K562 (cell line): ENCODE results near the gene ALG14. TPM values are rescaled to one million over a fixed set of nuclear protein-coding genes. Genes with fewer than 3 reads are reported as not detected.

ENCODE experiments used
- CHCHD3 ChIP-seq: fragments of 250-450 bp; sonication (Bioruptor Pico); IDR thresholded peaks from 2 replicates; pipeline ENCODE4 v2.1.2; 2022; ENCODE audit warnings: mild to moderate bottlenecking
- E2F3 ChIP-seq: fragments of 250-450 bp; sonication (Bioruptor Pico); IDR thresholded peaks from 2 replicates; pipeline ENCODE4 v1.4.0; 2020; ENCODE audit warnings: mild to moderate bottlenecking
- FOXJ2 ChIP-seq: fragments of 200-800 bp; sonication (Bioruptor generic); IDR thresholded peaks from 2 replicates; pipeline ENCODE4 v1.6.1; 2016; ENCODE audit warnings: missing genetic modification characterization, missing compliant biosample characterization
- HDAC2 ChIP-seq: fragments of 450-650 bp; IDR thresholded peaks from 2 replicates; pipeline ENCODE4 v1.6.1; 2016; ENCODE audit warnings: mild to moderate bottlenecking
- KDM1A ChIP-seq, 2 experiments: fragments of 450-650 bp; IDR thresholded peaks; 2 replicates each; pipeline ENCODE4 v1.6.1; 2016; ENCODE audit warnings: mild to moderate bottlenecking in 2 of 2
- L3MBTL2 ChIP-seq: fragments of 450-650 bp; IDR thresholded peaks from 2 replicates; pipeline ENCODE4 v1.6.1; 2016; ENCODE audit warnings: mild to moderate bottlenecking, moderate library complexity
- MBD1 ChIP-seq: fragments of 250-450 bp; sonication (Bioruptor Pico); IDR thresholded peaks from 2 replicates; pipeline ENCODE4 v1.8.0; 2022; ENCODE audit warnings: inconsistent platforms
- POLR2AphosphoS5 ChIP-seq: IDR thresholded peaks from 2 replicates; pipeline ENCODE4 v1.6.1; 2011; ENCODE audit warnings: mild to moderate bottlenecking, low read depth, low read length, moderate library complexity; ENCODE audit not compliant: control insufficient read depth, insufficient read depth
- POLR2H ChIP-seq: IDR thresholded peaks from 2 replicates; pipeline ENCODE4 v1.6.1; 2016; ENCODE audit warnings: missing genetic modification characterization, low read depth, mild to moderate bottlenecking, control low read depth, missing compliant biosample characterization, moderate library complexity
- SNRNP70 ChIP-seq: fragments of 200-400 bp; formaldehyde crosslinking; optimal IDR thresholded peaks from 2 replicates; pipeline ENCODE3; 2017; ENCODE audit warnings: low read depth, low read length
- USF2 ChIP-seq: sonication (generic); formaldehyde crosslinking; IDR thresholded peaks from 2 replicates; pipeline ENCODE4 v1.5.0; 2020; ENCODE audit warnings: missing genetic modification reagents
- ZBTB40 ChIP-seq, 2 experiments: fragments of 450-650 bp in 1 of 2; sonication (generic) in 1 of 2; formaldehyde crosslinking in 1 of 2; IDR thresholded peaks; 2 replicates each; pipeline versions ENCODE4 v1.7.1 to v1.9.0; 2016 to 2022; ENCODE audit warnings: inconsistent platforms in 1 of 2, mild to moderate bottlenecking in 1 of 2, missing genetic modification reagents in 1 of 2
- ZNF696 ChIP-seq: fragments of 250-450 bp; sonication (Bioruptor Pico); conservative IDR thresholded peaks from 2 replicates; pipeline ENCODE4 v1.4.0; 2020; ENCODE audit warnings: mild to moderate bottlenecking, moderate library complexity
- polyA plus RNA-seq, 8 experiments: library from polyadenylated mRNA; depleted of rRNA in 4 of 8; stranded (reverse) in 5 of 8; unstranded in 3 of 8; fragments of >200 nt; fragmentation: Nextera tagmentation in 2 of 8; fragmentation: Illumina TruSeq in 1 of 8; extraction: Ambion mirVana in 2 of 8; extraction: Trizol in 1 of 8; gene quantifications; 2 replicates each; pipeline versions ENCODE4 v1.2.1 to v1.2.3, GENCODE V29; 2011 to 2014; ENCODE audit warnings: inconsistent platforms in 1 of 8, missing spikeins in 1 of 8
- total RNA-seq, 7 experiments: library from RNA; depleted of rRNA in 6 of 7; stranded (reverse); fragments of >200 nt in 6 of 7; fragmentation: Illumina TruSeq in 2 of 7; extraction: Trizol in 2 of 7; gene quantifications; 2 replicates each; pipeline versions ENCODE4 v1.2.1 to v1.2.3, GENCODE V29; 2011 to 2021; ENCODE audit warnings: low replicate concordance in 1 of 7
- TF ChIP-seq, protein P1 (sequence below): fragments of 450-650 bp; IDR thresholded peaks from one replicate; pipeline ENCODE4 v1.6.1; 2018; ENCODE audit warnings: mild to moderate bottlenecking, moderate library complexity; ENCODE audit not compliant: partially characterized antibody

Gene ALG14
- total and polyA plus RNA-seq, 9 of the 15 experiments (the other 6 are each of a cell fraction or from before 2014, with no cell fraction given), result 2.8 to 16.2 (median 4.9) TPM

DNA sequence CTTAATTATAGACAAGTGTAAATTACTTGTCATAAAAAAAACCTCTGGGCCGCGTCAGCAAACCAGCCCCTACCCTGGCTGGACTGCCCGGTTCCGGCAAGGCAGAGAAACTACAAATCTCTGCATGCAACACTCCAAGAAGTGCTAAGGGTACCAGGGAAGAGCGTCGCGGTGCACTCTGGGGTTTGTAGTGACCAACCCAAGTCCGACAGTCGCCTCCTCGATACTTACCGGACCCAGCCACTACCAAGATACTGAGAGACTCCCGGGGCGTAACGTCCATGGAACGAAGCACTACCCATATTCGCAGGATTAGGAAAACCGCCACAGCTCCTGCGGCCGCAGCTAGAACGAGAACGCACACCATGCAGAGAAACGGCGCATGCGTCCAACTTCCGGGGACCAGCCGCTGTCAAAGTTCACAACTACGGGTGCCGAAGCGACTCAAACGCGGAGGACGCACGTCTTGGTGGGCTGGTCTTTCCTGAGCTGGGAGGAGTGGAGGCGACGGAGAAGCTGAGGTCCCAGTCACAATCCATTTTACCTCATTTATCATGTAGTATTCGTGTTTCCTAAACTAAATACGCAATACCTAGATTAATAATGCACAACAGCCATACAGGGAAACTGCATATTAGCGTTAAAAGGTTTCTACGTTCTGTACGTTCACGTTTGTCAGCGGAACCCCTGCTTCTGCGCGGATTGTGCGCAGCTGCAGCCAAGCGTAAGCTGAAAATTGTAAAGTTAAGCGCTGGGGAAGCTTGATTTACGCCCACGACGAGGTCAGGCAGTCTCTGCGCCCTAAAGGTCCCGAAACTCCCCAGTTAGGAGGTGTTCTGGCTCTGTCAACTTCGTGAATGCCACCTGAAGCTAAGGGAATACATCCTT, at the start of gene ALG14 (continued):
- TF ChIP-seq ZBTB40 (IDR thresholded peaks at IDR 0.05) (peak; percentile 78), ZBTB40 (CRISPR knock-in tag; IDR thresholded peaks at IDR 0.05) (no peak), KDM1A (IDR thresholded peaks at IDR 0.05) (peak; percentile 45 to 67; a peak in 3 of 4 replicates), POLR2AphosphoS5 (peak; percentile 34; the same call in 1 of the 2 replicates), USF2 (CRISPR knock-in tag) (no peak), ZNF696 (CRISPR knock-in tag) (no peak), HDAC2 (peak; percentile 72; the same call in 1 of the 2 replicates), SNRNP70 (no peak), MBD1 (CRISPR knock-in tag) (no peak), CHCHD3 (CRISPR knock-in tag) (no peak), POLR2H (tag) (no peak), FOXJ2 (tag) (peak; percentile 74), E2F3 (no peak), L3MBTL2 (peak; percentile 66)
- TF ChIP-seq, protein P1, sequence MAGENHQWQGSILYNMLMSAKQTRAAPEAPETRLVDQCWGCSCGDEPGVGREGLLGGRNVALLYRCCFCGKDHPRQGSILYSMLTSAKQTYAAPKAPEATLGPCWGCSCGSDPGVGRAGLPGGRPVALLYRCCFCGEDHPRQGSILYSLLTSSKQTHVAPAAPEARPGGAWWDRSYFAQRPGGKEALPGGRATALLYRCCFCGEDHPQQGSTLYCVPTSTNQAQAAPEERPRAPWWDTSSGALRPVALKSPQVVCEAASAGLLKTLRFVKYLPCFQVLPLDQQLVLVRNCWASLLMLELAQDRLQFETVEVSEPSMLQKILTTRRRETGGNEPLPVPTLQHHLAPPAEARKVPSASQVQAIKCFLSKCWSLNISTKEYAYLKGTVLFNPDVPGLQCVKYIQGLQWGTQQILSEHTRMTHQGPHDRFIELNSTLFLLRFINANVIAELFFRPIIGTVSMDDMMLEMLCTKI, result no peak
